Astrocyte (in vitro differentiated cells and primary cell): ENCODE data around the gene FCER2. TPM values are rescaled to one million over a fixed set of nuclear protein-coding genes. Genes with fewer than 3 reads are reported as not detected.

Source experiments
- DNase-seq: peaks from one replicate; pipeline ENCODE4 v3.0.0-alpha.2; 2010; ENCODE audit warnings: low read depth
- FAIRE-seq: peaks from 2 replicates; lab custom pipeline; 2011; peaks lifted over from hg19 to GRCh38; lab: Jason Lieb, UNC
- H2AFZ ChIP-seq: 2 replicates; pipeline ENCODE4 v1.6.0; 2012; ENCODE audit warnings: low read depth, low read length, inconsistent platforms
- H3K27ac ChIP-seq: 2 replicates; pipeline ENCODE4 v1.5.1; 2011; ENCODE audit warnings: low read depth, low read length, inconsistent platforms
- H3K27me3 ChIP-seq: 2 replicates; pipeline ENCODE4 v1.6.0; 2011; ENCODE audit warnings: low read length, inconsistent platforms; ENCODE audit not compliant: insufficient read depth
- H3K36me3 ChIP-seq: 2 replicates; pipeline ENCODE4 v1.5.1; 2011; ENCODE audit warnings: low read length, inconsistent platforms; ENCODE audit not compliant: insufficient read depth
- H3K4me1 ChIP-seq: 2 replicates; pipeline ENCODE4 v1.5.1; 2011; ENCODE audit warnings: low read length, inconsistent platforms; ENCODE audit not compliant: insufficient read depth
- H3K4me2 ChIP-seq: 2 replicates; pipeline ENCODE4 v1.6.0; 2012; ENCODE audit warnings: low read length, inconsistent platforms
- H3K4me3 ChIP-seq: 2 replicates; pipeline ENCODE4 v1.5.1; 2011; ENCODE audit warnings: low read depth, mild to moderate bottlenecking, low read length, inconsistent platforms; ENCODE audit not compliant: insufficient read depth
- H3K79me2 ChIP-seq: 2 replicates; pipeline ENCODE4 v1.6.0; 2012; ENCODE audit warnings: mild to moderate bottlenecking, low read length, inconsistent platforms; ENCODE audit not compliant: insufficient read depth
- H3K9ac ChIP-seq: 2 replicates; pipeline ENCODE4 v1.6.0; 2012; ENCODE audit warnings: mild to moderate bottlenecking, low read length, inconsistent platforms
- H3K9me3 ChIP-seq: 2 replicates; pipeline ENCODE4 v1.5.1; 2012; ENCODE audit warnings: low read depth, mild to moderate bottlenecking, low read length, inconsistent platforms; ENCODE audit not compliant: insufficient read depth
- H4K20me1 ChIP-seq: 2 replicates; pipeline ENCODE4 v1.6.0; 2012; ENCODE audit warnings: low read length, inconsistent platforms; ENCODE audit not compliant: insufficient read depth
- H3K27ac Mint-ChIP-seq: one replicate; pipeline ENCODE4 v1.8.0; 2021; ENCODE audit warnings: mild to moderate bottlenecking, mixed read lengths; ENCODE audit not compliant: unreplicated experiment
- H3K27me3 Mint-ChIP-seq: one replicate; pipeline ENCODE4 v1.8.0; 2021; ENCODE audit warnings: low read depth, mixed read lengths; ENCODE audit not compliant: unreplicated experiment
- H3K36me3 Mint-ChIP-seq: one replicate; pipeline ENCODE4 v1.8.0; 2021; ENCODE audit warnings: low read depth, mixed read lengths; ENCODE audit not compliant: unreplicated experiment
- H3K4me1 Mint-ChIP-seq: one replicate; pipeline ENCODE4 v1.8.0; 2021; ENCODE audit warnings: low read depth, mixed read lengths; ENCODE audit not compliant: unreplicated experiment
- H3K4me3 Mint-ChIP-seq: one replicate; pipeline ENCODE4 v1.8.0; 2021; ENCODE audit warnings: mild to moderate bottlenecking, moderate library complexity, mixed read lengths; ENCODE audit not compliant: unreplicated experiment
- H3K9me3 Mint-ChIP-seq: one replicate; pipeline ENCODE4 v1.8.0; 2021; ENCODE audit warnings: mild to moderate bottlenecking, mixed read lengths; ENCODE audit not compliant: unreplicated experiment
- EZH2 ChIP-seq: IDR thresholded peaks from 2 replicates; pipeline ENCODE4 v1.6.1; 2012; ENCODE audit warnings: mild to moderate bottlenecking, low read length, inconsistent platforms; ENCODE audit not compliant: insufficient read depth
- total RNA-seq: library from RNA; stranded (reverse); gene quantifications from 2 replicates; pipeline ENCODE4 v1.2.1, GENCODE V29; 2021
- TF ChIP-seq, protein P1 (sequence below): IDR thresholded peaks from 2 replicates; pipeline ENCODE4 v1.5.1; 2011; ENCODE audit warnings: low read depth, mild to moderate bottlenecking, inconsistent platforms, low read length, moderate library complexity; ENCODE audit not compliant: insufficient read depth

The FCER2 gene
- total RNA-seq, 1 donor from 2014 or later: not detected

- H3K79me2 ChIP-seq: peaks cover 12% of the 10 kb centered on the region
- H3K9me3 ChIP-seq: no peaks in the 10 kb centered on the region
- no peak within 1 kb of the TSS for H3K4me2 ChIP-seq
- peaks cover 5% of the 10 kb centered on the region for H3K4me1 ChIP-seq
- peaks cover 2% of the 10 kb centered on the region for H3K36me3 Mint-ChIP-seq
- H3K4me1 Mint-ChIP-seq: no peaks in the 10 kb centered on the region
- no peak within 1 kb of the TSS for H3K4me3 ChIP-seq
- peaks cover 56% of the 10 kb centered on the region for H3K27me3 Mint-ChIP-seq
- no peak within 1 kb of the TSS for H3K9ac ChIP-seq
- TF ChIP-seq, protein P1, sequence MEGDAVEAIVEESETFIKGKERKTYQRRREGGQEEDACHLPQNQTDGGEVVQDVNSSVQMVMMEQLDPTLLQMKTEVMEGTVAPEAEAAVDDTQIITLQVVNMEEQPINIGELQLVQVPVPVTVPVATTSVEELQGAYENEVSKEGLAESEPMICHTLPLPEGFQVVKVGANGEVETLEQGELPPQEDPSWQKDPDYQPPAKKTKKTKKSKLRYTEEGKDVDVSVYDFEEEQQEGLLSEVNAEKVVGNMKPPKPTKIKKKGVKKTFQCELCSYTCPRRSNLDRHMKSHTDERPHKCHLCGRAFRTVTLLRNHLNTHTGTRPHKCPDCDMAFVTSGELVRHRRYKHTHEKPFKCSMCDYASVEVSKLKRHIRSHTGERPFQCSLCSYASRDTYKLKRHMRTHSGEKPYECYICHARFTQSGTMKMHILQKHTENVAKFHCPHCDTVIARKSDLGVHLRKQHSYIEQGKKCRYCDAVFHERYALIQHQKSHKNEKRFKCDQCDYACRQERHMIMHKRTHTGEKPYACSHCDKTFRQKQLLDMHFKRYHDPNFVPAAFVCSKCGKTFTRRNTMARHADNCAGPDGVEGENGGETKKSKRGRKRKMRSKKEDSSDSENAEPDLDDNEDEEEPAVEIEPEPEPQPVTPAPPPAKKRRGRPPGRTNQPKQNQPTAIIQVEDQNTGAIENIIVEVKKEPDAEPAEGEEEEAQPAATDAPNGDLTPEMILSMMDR: no peak
- TF ChIP-seq EZH2: no peak
- DNase-seq: no peak
- no peak within 1 kb of the TSS for H3K27ac ChIP-seq
- H3K36me3 ChIP-seq: no peaks in the 10 kb centered on the region
- H2AFZ ChIP-seq: no peak within 1 kb of the TSS
- H3K4me3 Mint-ChIP-seq: no peak within 1 kb of the TSS
- peaks cover 2% of the 10 kb centered on the region for H4K20me1 ChIP-seq
- no peak for FAIRE-seq
- H3K9me3 Mint-ChIP-seq: peaks cover 9% of the 10 kb centered on the region
- H3K27ac Mint-ChIP-seq: no peak within 1 kb of the TSS
- H3K27me3 ChIP-seq: peaks cover 5% of the 10 kb centered on the region
Observed at GRCh38 chr19:7676854-7677253, 25.1 kb downstream of the FCER2 start, which contains the start of gene MCEMP1. Gene MCEMP1, plus strand, starts transcription at chr19:7677090. Its CDS starts 31 bp downstream, at chr19:7677121.

DNA sequence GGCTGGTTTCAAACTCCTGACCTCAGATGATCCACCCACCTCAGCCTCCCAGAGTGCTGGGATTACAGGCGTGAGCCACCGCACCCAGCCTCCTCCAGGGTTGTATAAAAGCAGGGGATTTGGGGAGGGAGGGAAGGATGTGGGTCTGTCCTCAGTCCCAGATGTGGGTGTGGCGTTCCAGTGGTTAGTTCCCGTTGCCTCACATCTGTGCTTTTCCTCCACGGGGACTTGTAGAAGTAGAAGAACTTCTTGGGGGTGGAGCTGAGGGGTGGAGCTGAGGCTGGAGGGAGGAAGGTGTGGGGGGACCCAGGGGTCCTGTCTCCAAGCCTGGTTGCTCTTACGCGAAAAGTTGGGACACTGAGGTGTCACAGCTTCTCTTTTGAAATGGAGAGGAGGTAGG lies 25.6 kb downstream of the FCER2 start:
- Histone ChIP-seq H3K4me3 (no peak overlapping the region), H3K27me3 (peaks cover 5% of the 10 kb centered on the region), H3K36me3 (no peaks in the 10 kb centered on the region), H3K9ac (no peak overlapping the region), H3K9me3 (no peaks in the 10 kb centered on the region), H3K4me2 (no peak overlapping the region), H3K4me1 (no peaks in the 10 kb centered on the region), H4K20me1 (no peaks in the 10 kb centered on the region), H3K79me2 (peaks cover 7% of the 10 kb centered on the region), H3K27ac (no peak overlapping the region), H2AFZ (no peak overlapping the region)
- no peak for TF ChIP-seq EZH2
- TF ChIP-seq, protein P1: no peak
- Mint-ChIP-seq H3K4me3 (no peak overlapping the region), H3K27me3 (peaks cover 60% of the 10 kb centered on the region), H3K27ac (no peak overlapping the region), H3K9me3 (peaks cover 9% of the 10 kb centered on the region), H3K4me1 (no peaks in the 10 kb centered on the region), H3K36me3 (peaks cover 2% of the 10 kb centered on the region)
- DNase-seq (no peak), FAIRE-seq (no peak)
